ENCODE data around the gene TBC1D16. TPM values are rescaled to one million over a fixed set of nuclear protein-coding genes. Genes with fewer than 3 reads are reported as not detected.

The TBC1D16 gene
- total and polyA plus RNA-seq, 7 donors: 1.7 to 11.4 (median 6.5) TPM

DNA sequence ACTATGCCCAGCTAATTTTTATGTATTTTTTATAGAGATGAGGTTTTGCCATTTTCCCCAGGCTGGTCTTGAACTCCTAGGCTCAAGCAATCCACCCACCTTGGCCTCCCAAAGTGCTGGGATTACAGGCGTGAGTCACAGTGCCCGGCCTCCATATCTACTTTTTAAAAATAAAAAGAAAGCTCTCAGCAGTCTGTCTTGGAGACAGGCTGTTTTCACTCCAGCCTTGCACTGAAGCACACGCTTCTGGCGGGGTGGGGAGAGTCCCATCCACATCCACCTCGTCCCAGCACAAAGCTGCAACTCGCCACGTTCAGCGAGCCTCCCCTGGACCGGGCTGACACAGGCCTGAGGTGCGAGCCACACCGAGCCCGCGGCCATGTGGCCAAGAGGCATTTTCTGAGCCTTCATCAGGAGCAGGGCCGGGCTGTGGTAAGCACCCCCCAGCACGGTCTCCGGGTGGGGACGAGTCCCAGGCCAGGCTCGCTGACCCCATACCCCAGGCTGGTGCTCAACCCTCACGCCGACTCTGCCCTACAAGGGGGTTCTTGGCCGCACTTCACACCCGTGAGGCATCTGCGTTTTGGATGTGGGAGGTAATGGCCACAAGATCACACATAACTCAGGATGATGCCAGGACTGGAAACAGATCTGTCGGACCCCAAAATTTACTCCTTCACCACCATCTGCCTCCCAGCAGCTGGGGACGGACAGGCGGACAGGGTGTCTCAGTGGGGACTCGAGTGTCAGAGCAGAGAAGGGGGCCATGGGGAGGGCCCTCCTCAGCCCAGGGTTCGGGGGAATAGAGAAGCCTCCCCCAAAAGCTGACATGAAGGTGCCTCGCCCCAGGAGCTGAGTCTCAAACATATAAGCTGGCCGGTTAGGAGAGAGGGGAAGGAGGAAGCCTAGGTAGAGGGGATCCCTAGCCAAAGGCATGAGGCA, 28.6 kb downstream of the TBC1D16 start:
- TF ChIP-seq CTCF (IDR thresholded peaks at IDR 0.05): no peak
- H3K4me1 ChIP-seq: no peaks in the 10 kb centered on the region
- 90 to 94% (median 91%) methylated on average over 30 of the region's 30 CpGs for WGBS, 3 donors
- H3K27me3 ChIP-seq (ENCODE audit: insufficient read depth in 3 of 3, low read length in 2 of 3): peaks cover 0 to 7% (median 3%) of the 10 kb centered on the region in 3 donors
- H3K27ac ChIP-seq: no peak overlapping the region
- intact Hi-C loops (cut with DNase I): loop anchor here in 1 of 2 donors (5.0 kb wide), 1 partner anchor 75 kb away; no protein-coding TSS in a partner anchor
- ATAC-seq (no peak), DNase-seq (peak; percentile 7 to 39)
- H3K4me3 ChIP-seq: no peak overlapping the region
- H3K36me3 ChIP-seq (ENCODE audit: insufficient read depth in 1 of 2, low read depth in 1 of 2): peaks cover 0 to 4% of the 10 kb centered on the region in 2 donors
- H3K9me3 ChIP-seq: no peaks in the 10 kb centered on the region

DNA sequence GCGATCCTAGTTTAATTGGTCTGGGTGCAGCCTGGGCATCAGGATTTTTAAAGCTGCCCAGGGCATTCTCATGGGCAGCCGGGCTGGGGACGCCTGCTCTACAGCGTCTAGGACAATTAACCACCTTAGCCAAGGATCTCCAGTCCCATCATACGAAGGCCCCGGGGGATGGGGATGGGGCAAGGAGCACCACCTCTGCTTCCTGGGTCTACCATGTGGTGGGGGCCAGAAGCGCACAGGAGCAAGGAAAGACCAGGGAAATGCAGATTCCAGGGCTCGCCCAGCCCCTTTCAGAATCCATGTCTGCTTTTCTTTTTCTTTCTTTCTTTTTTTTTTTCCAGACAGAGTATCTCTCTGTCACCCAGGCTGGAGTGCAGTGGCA, 29.3 kb downstream of the TBC1D16 start:
- no peak for TF ChIP-seq CTCF (IDR thresholded peaks at IDR 0.05)
- peaks cover 0 to 9% (median 3%) of the 10 kb centered on the region in 3 donors for H3K27me3 ChIP-seq (ENCODE audit: insufficient read depth in 3 of 3, low read length in 2 of 3)
- 52 to 60% (median 59%) methylated on average over 8 of the region's 8 CpGs for WGBS, 3 donors
- ATAC-seq: no peak
- H3K4me3 ChIP-seq: no peak overlapping the region
- intact Hi-C loops (cut with DNase I): loop anchor here in 1 of 2 donors (5.0 kb wide), 1 partner anchor 76 kb away; no protein-coding TSS in a partner anchor
- H3K27ac ChIP-seq: no peak overlapping the region
- no peaks in the 10 kb centered on the region for H3K9me3 ChIP-seq
- peak in 1 of 2 donors; percentile 13 for DNase-seq
- peaks cover 0 to 4% of the 10 kb centered on the region in 2 donors for H3K36me3 ChIP-seq (ENCODE audit: insufficient read depth in 1 of 2, low read depth in 1 of 2)
- no peaks in the 10 kb centered on the region for H3K4me1 ChIP-seq

- intact Hi-C loops (cut with DNase I): loop anchor here in 1 of 2 donors (5.0 kb wide), 1 partner anchor 77 kb away; no protein-coding TSS in a partner anchor
- 50 to 56% (median 54%) methylated on average over 37 of the region's 37 CpGs for WGBS, 3 donors
- Histone ChIP-seq H3K4me1 (no peaks in the 10 kb centered on the region), H3K36me3 (ENCODE audit: insufficient read depth in 1 of 2, low read depth in 1 of 2) (peaks cover 0 to 4% of the 10 kb centered on the region in 2 donors), H3K4me3 (no peak overlapping the region), H3K9me3 (no peaks in the 10 kb centered on the region), H3K27ac (no peak overlapping the region), H3K27me3 (ENCODE audit: insufficient read depth in 3 of 3, low read length in 2 of 3) (peaks cover 0 to 13% (median 3%) of the 10 kb centered on the region in 3 donors)
- ATAC-seq (peak; percentile 56 to 72 (median 62)), DNase-seq (peak; percentile 41 to 66)
- peak; percentile 99 for TF ChIP-seq CTCF (IDR thresholded peaks at IDR 0.05)
Measured at GRCh38 chr17:80005360-80006338, 30.0 kb downstream of the TBC1D16 start.

GRCh38 chr17:80003969-80004368, 31.7 kb downstream of the TBC1D16 start:
- no peak for DNase-seq

More at GRCh38 chr17:80003969-80004368, 31.7 kb downstream of the TBC1D16 start:
- Histone ChIP-seq H3K4me1 (no peaks in the 10 kb centered on the region), H3K27ac (no peak overlapping the region), H3K9me3 (no peaks in the 10 kb centered on the region), H3K36me3 (ENCODE audit: insufficient read depth in 1 of 2, low read depth in 1 of 2) (no peaks in the 10 kb centered on the region), H3K4me3 (no peak overlapping the region), H3K27me3 (ENCODE audit: insufficient read depth in 3 of 3, low read length in 2 of 3) (peaks cover 0 to 17% (median 3%) of the 10 kb centered on the region in 3 donors)
- no peak for TF ChIP-seq CTCF (IDR thresholded peaks at IDR 0.05)
- WGBS, 3 donors: 92 to 93% (median 92%) methylated on average over 15 of the region's 15 CpGs
- no peak for ATAC-seq
- intact Hi-C loops (cut with DNase I): no loop called here
